Skeletal muscle tissue (tissue), 4 donors: Measurements from ENCODE around the gene APPL2. TPM values are rescaled to one million over a fixed set of nuclear protein-coding genes. Genes with fewer than 3 reads are reported as not detected.

ENCODE experiments used
- H3K27ac ChIP-seq: one replicate; pipeline ENCODE4 v1.7.0; 2013; ENCODE audit warnings: mild to moderate bottlenecking, low read depth, low read length, inconsistent platforms
- H3K27me3 ChIP-seq, 3 donors: one replicate each; pipeline ENCODE4 v1.7.0; 2013; ENCODE audit warnings: low read length in 3 of 3; ENCODE audit not compliant: control insufficient read depth in 3 of 3, insufficient read depth in 3 of 3
- H3K36me3 ChIP-seq, 3 donors: one replicate each; pipeline ENCODE4 v1.7.0; 2013; ENCODE audit warnings: low read length in 3 of 3; ENCODE audit not compliant: control insufficient read depth in 3 of 3, insufficient read depth in 3 of 3
- H3K4me1 ChIP-seq, 3 donors: one replicate each; pipeline ENCODE4 v1.7.0; 2013; ENCODE audit warnings: low read length in 3 of 3, mild to moderate bottlenecking in 3 of 3; ENCODE audit not compliant: control insufficient read depth in 3 of 3, insufficient read depth in 3 of 3
- H3K4me3 ChIP-seq, 3 donors: one replicate each; pipeline ENCODE4 v1.7.0; 2013; ENCODE audit warnings: low read length in 3 of 3
- H3K9ac ChIP-seq, 3 donors: one replicate each; pipeline ENCODE4 v1.7.0; 2013; ENCODE audit warnings: low read length in 3 of 3, mild to moderate bottlenecking in 3 of 3, moderate library complexity in 2 of 3, low read depth in 1 of 3
- H3K9me3 ChIP-seq, 3 donors: one replicate each; pipeline ENCODE4 v1.7.0; 2013; ENCODE audit warnings: low read length in 3 of 3; ENCODE audit not compliant: control insufficient read depth in 3 of 3
- total RNA-seq: library from RNA; depleted of rRNA; stranded (reverse); fragments of >200 nt; gene quantifications from one replicate; pipeline ENCODE4 v1.2.3, GENCODE V29; 2014
- donor health status: Osteomylitis.

APPL2 gene, protein sequence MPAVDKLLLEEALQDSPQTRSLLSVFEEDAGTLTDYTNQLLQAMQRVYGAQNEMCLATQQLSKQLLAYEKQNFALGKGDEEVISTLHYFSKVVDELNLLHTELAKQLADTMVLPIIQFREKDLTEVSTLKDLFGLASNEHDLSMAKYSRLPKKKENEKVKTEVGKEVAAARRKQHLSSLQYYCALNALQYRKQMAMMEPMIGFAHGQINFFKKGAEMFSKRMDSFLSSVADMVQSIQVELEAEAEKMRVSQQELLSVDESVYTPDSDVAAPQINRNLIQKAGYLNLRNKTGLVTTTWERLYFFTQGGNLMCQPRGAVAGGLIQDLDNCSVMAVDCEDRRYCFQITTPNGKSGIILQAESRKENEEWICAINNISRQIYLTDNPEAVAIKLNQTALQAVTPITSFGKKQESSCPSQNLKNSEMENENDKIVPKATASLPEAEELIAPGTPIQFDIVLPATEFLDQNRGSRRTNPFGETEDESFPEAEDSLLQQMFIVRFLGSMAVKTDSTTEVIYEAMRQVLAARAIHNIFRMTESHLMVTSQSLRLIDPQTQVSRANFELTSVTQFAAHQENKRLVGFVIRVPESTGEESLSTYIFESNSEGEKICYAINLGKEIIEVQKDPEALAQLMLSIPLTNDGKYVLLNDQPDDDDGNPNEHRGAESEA
- 27.1 TPM for total RNA-seq

DNA sequence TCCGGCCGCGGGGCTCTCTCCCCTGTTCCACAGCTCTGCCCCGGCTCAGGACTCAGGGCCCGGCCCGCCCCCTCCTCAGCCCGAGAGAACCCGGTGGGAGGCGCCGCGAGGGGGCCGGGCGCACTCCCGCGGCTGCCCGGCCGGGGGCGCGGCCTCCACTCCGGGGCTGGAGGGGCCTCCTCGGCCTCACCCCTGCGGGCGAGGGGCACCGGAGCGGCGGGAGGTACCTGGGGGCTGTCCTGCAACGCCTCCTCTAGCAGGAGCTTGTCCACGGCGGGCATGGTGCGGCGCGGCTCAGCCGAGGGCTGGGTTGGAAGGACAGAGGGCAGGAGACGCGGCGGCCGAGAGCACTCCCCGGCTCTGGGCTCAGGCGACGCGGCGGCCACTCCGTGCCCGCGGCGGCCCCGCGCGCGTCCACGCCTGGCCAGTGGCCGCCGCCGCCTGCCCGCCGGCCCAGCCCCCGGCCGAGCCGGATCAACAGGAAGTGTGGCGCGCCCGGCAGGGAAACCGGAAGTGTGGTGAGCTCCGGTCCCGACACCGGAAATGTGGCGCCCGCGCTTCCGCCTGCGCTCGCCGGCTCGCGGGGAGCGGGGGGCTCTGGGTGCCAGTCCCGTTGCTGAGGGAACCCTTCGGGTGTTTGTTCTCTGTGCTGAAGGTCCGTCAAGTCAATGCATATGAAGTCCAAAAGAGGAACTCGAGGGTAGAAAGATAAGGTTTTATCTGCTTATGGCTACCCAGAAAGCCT, at the start of gene APPL2:
APPL2 (minus strand) TSS at position 443 of the 745 bp plus-strand sequence; CDS start at position 281, 162 bp downstream.
- peaks cover 16 to 42% (median 34%) of the 10 kb centered on the region in 3 donors for H3K4me1 ChIP-seq
- no peaks in the 10 kb centered on the region for H3K27me3 ChIP-seq
- no peaks in the 10 kb centered on the region for H3K9me3 ChIP-seq
- peak within 1 kb of the TSS; percentile 88 to 90 (median 89) for H3K9ac ChIP-seq
- H3K4me3 ChIP-seq: peak within 1 kb of the TSS; percentile 80 to 92 (median 89)
- peak within 1 kb of the TSS; percentile 87 for H3K27ac ChIP-seq
- H3K36me3 ChIP-seq: no peaks in the 10 kb centered on the region

DNA sequence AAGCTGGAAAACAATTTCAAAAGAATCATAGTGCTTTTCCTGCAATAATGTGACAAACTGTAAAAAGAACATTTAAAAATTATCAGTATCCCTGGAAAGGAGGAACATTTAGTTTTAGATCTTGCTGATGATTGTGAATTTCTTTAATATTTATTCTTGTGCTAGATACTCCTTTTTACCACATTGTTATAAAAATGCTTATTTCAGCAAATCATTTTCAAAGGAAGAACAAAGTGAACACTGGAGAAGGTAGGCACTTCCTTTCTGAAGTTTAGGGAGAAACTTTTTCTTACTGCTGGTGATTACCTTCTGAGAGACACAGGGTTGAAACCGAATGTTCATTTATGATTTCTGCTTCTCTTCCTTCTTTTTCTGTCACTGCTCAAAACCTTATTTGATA, 49.4 kb upstream of the APPL2 start:
- Histone ChIP-seq H3K27ac (no peak overlapping the region), H3K4me3 (no peak overlapping the region), H3K4me1 (no peaks in the 10 kb centered on the region), H3K9ac (no peak overlapping the region), H3K27me3 (no peaks in the 10 kb centered on the region), H3K36me3 (no peaks in the 10 kb centered on the region), H3K9me3 (no peaks in the 10 kb centered on the region)

DNA sequence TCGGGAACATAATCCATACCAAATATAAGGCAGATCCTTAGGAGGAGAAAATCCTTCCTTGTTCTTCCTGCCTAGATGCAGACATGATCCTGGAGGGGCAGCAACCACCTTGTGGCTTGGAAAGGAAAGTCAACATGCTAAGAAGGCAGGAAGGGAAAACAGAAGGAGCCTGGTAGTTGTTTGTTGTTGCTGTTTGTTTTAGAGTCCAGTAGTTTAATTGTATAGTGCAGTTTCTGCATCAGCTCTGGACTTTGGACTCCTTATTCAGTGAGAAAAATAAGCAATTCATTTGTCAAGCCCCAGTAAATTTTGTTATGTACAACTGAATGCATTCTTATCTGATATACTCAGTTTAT, 45.7 kb upstream of the APPL2 start:
- H3K27me3 ChIP-seq: no peaks in the 10 kb centered on the region
- H3K4me1 ChIP-seq: peaks cover 0 to 2% (median 0%) of the 10 kb centered on the region in 3 donors
- no peaks in the 10 kb centered on the region for H3K9me3 ChIP-seq
- H3K36me3 ChIP-seq: no peaks in the 10 kb centered on the region
- H3K27ac ChIP-seq: no peak overlapping the region
- no peak overlapping the region for H3K9ac ChIP-seq
- no peak overlapping the region for H3K4me3 ChIP-seq

DNA sequence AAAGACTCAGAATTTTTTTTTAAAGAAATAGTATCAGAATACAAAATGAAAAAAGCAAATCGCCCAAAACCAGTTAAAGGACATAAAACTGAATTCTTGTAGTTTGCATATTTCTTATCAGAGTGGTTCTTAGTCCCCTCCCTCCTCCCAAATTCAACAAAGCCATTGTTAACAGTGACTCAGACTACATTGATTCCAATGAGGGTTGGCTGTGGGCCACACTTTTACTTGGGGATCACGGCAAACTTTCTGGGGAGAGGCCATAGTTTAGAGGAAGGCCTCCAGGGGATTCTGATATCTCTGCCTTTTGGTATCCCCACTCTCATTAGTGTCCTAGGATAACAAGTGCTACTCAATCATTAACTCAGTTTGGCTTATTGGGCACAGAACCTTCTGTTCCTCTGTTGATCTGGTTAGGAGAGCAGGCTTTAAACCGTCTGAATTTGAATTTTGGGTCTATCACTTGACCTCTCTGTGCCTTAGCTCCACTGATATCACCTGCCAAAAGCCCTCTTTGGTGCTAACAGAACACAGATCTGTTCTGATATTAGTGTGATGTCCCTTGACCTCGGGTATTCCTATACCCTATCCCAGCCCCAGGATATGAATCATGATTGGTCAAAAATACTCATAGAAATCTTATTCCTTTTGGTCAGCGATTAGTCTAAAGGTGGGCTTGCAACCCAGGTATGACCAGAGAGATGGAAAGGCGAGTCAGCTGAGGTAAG, 45.2 kb upstream of the APPL2 start:
- H3K36me3 ChIP-seq: no peaks in the 10 kb centered on the region
- H3K9me3 ChIP-seq: no peaks in the 10 kb centered on the region
- H3K27me3 ChIP-seq: no peaks in the 10 kb centered on the region
- H3K4me1 ChIP-seq: peaks cover 0 to 4% (median 0%) of the 10 kb centered on the region in 3 donors
- no peak overlapping the region for H3K4me3 ChIP-seq
- H3K27ac ChIP-seq: no peak overlapping the region
- H3K9ac ChIP-seq: no peak overlapping the region

DNA sequence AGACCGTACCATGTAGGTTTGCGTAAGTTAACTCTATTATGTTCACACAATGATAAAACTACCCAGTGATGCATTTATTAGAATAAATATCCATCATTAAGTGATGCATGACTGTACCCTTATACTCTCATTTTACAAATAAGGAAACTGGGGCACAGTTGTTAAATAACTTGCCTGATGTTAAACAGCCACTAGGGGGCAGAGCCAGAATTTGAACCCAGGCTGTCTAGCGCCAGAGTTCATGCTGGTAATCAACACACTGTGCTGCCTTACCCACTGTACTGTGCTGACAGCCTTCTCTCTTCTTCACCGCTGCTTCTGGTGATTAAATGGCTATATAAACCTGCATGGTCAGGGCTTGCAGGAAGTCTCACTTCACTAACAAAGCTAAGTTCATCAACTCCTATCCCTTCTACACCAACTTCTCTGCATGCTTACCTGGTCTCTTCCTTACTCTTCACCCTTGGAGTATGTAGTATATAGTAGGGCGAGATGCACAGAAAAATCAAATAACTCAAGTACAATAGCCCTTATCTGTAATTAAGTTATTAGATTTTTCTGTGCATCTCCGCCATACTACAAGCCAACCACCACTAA, 43.6 kb upstream of the APPL2 start:
- Histone ChIP-seq H3K4me3 (no peak overlapping the region), H3K27ac (no peak overlapping the region), H3K36me3 (no peaks in the 10 kb centered on the region), H3K27me3 (no peaks in the 10 kb centered on the region), H3K9ac (no peak overlapping the region), H3K9me3 (no peaks in the 10 kb centered on the region), H3K4me1 (peaks cover 0 to 4% (median 0%) of the 10 kb centered on the region in 3 donors)

DNA sequence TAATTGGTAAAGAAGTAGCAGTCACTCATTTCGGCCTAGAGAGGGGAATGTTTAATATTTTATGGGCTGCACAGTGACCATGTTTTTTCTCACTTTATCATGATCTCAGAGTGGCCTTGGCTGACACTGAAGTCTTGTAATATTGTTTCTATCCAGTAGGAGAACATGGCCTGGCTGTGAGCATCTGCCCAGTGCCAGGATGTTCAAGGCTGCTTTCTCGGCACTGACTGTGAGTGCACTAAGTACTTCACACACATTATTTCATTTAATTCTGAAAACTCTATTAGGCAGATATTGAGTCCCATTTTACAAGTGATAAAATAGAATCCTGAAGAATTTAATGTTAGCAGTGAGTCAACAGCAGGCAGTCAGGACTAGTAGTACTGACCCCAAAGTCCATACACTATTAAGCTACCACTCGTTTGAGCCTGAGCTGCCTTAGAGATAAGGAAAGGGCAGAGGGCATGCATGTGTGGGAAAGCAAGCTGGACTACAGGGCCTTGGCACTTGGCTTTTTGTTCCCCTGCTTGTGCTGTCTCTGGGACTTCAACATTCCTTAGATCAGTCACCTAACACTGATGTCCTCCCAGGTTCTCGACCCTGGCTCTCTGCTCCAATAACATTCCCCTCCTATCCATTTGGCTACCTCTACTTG, 42.2 kb upstream of the APPL2 start:
- Histone ChIP-seq H3K36me3 (no peaks in the 10 kb centered on the region), H3K27me3 (no peaks in the 10 kb centered on the region), H3K4me1 (peaks cover 0 to 4% (median 0%) of the 10 kb centered on the region in 3 donors), H3K9ac (no peak overlapping the region), H3K27ac (no peak overlapping the region), H3K4me3 (no peak overlapping the region), H3K9me3 (no peaks in the 10 kb centered on the region)

DNA sequence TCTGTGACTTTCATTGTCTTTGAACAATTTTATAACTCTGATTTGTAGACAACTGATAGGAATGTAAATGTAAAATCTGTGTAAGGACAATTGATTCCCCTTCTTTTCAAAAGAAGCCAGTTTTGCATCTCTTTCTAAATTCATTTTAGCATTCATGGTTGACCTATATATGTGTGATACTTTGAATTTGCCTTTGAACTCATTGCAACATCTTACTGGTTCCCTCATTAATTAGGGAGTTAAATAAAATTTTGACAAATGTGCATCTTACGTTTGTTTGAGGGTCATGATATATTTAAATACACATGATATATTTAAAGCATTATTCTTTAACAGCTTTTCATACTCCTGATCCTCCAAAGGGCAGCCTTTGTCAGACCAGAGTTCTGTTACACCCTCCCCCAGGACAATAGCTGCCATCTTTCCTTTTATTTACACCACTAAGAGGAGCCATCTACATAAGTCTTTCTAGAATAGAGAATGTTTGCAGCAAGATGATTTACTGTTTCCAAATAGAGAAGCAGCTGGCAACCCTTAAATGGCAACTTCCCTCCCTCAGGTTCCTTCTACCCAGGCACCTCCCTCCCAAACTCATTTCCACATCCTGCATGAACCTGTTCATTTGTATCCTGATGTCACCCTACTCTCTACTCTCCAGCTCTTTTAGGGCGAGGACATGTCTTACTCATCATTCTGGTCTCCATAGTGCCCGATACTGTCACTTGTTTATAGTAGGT, 40.2 kb upstream of the APPL2 start:
- Histone ChIP-seq H3K9ac (no peak overlapping the region), H3K36me3 (no peaks in the 10 kb centered on the region), H3K27me3 (no peaks in the 10 kb centered on the region), H3K27ac (no peak overlapping the region), H3K4me3 (no peak overlapping the region), H3K4me1 (peaks cover 0 to 4% (median 0%) of the 10 kb centered on the region in 3 donors), H3K9me3 (no peaks in the 10 kb centered on the region)

DNA sequence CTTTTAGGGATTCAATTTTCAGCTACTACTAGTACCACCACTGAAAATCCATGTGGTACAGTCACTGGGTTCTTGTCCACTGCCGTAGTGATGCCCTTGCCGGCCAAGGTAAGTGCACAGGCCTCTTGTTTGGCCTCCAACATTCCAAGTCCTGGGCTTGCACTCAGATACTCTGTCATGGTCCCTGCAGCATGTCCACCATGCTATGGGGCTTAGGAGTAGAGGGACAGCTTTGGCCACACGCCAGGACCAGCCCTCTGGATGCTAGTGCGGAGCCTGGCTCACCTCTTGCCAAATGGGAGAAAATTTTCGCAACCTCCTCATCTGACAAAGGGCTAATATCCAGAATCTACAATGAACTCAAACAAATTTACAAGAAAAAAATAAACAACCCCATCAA, 38.6 kb upstream of the APPL2 start:
- Histone ChIP-seq H3K9me3 (no peaks in the 10 kb centered on the region), H3K4me3 (no peak overlapping the region), H3K36me3 (no peaks in the 10 kb centered on the region), H3K27me3 (no peaks in the 10 kb centered on the region), H3K9ac (no peak overlapping the region), H3K27ac (no peak overlapping the region), H3K4me1 (peaks cover 0 to 4% (median 0%) of the 10 kb centered on the region in 3 donors)
